MCF 10A (cell line): ENCODE measurements around the gene SCYL2. TPM values are rescaled to one million over a fixed set of nuclear protein-coding genes. Genes with fewer than 3 reads are reported as not detected.
"Not testable (repeated sequence)": the region's sequence is repeated elsewhere in the genome, so short reads cannot be mapped to it uniquely, and the experiment has no call there.

ENCODE experiments used
- BruUV-seq: library from RNA; stranded (reverse); fragments of 400-500 nt; replicated peaks from 2 replicates; lab custom pipeline; 2021; lab: Mats Ljungman, UMichigan
- CTCF ChIA-PET: fragments of 300-600 bp; sonication (Branson Sonifier 250); formaldehyde crosslinking; extraction: SDS; loops from one replicate; lab custom pipeline; 2021; ENCODE audit warnings: antibody characterized with exemption, inconsistent platforms; lab: Yijun Ruan, JAX
- POLR2A ChIA-PET: fragments of 300-600, 350-650 bp; sonication (Branson Sonifier 250); formaldehyde crosslinking; extraction: SDS; loops from one replicate; lab custom pipeline; 2020; ENCODE audit warnings: antibody characterized with exemption, inconsistent platforms; lab: Yijun Ruan, JAX
- DNase-seq: peaks from one replicate; pipeline ENCODE4 v3.0.0-alpha.2; 2018; ENCODE audit not compliant: unreplicated experiment
- H3K27ac Mint-ChIP-seq: one replicate; pipeline ENCODE4 v1.8.0; 2022; ENCODE audit warnings: mild to moderate bottlenecking, low read depth, mixed read lengths; ENCODE audit not compliant: unreplicated experiment
- H3K27me3 Mint-ChIP-seq: one replicate; pipeline ENCODE4 v1.8.0; 2022; ENCODE audit warnings: mixed read lengths; ENCODE audit not compliant: insufficient read depth, unreplicated experiment
- H3K36me3 Mint-ChIP-seq: one replicate; pipeline ENCODE4 v1.8.0; 2022; ENCODE audit warnings: mild to moderate bottlenecking, moderate library complexity, mixed read lengths; ENCODE audit not compliant: insufficient read depth, unreplicated experiment
- H3K4me1 Mint-ChIP-seq: one replicate; pipeline ENCODE4 v1.8.0; 2022; ENCODE audit warnings: mixed read lengths; ENCODE audit not compliant: insufficient read depth, unreplicated experiment
- H3K4me3 Mint-ChIP-seq: one replicate; pipeline ENCODE4 v1.8.0; 2022; ENCODE audit warnings: mild to moderate bottlenecking, moderate library complexity, mixed read lengths; ENCODE audit not compliant: unreplicated experiment
- H3K9me3 Mint-ChIP-seq: one replicate; pipeline ENCODE4 v1.8.0; 2022; ENCODE audit warnings: mixed read lengths; ENCODE audit not compliant: unreplicated experiment
- intact Hi-C: fragments of 100-400 bp; cut with micrococcal nuclease; formaldehyde crosslinking; loops from 2 replicates; pipeline ENCODE4 v1.14.1; 2022
- total RNA-seq: library from RNA; stranded (reverse); gene quantifications from 2 replicates; pipeline ENCODE4 v1.2.3, GENCODE V29; 2022
- TF ChIP-seq, protein P1 (sequence below): fragments of 200-600 bp; IDR thresholded peaks from one replicate; pipeline ENCODE4 v1.8.0; 2022; ENCODE audit warnings: antibody characterized with exemption, mild to moderate bottlenecking; ENCODE audit not compliant: unreplicated experiment

The SCYL2 gene
- total RNA-seq, 1 experiment from 2014 or later, result 52.8 TPM

DNA sequence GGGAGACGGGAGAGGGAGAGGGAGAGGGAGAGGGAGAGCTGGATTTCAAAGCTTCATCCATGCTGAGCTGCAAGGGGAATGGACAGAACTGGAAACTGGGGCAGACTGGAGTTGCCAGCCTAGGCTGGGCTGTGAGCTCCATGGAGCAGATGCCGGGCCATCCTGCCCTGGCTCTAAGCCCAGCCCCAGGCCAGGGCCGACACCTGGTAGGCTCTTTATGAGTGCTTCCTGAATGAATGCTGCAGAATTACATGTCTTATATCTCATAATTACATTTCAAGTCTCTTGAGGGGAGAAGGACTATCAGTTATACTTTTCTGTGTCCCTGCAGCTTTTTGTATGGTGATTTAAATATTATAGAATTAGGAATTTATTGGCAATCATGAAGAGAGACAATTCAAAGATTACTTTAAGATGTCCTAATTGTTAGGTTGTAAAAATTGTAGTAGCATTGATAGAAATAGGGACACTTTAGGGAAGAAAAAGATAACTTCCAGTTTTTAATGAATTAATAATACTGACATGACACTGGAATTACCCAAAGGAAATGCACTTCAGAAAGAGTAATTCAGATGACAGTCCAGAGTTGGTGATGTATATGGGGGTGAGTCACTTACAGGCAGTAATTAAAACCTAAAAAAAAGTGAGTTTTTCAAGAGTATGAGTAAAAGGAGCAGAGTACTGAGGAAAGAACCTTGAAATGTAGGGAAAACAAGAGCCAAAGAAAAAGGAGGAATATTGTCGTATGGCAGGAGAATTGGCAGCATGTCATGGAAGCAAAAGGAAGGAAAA lies 29.0 kb downstream of the SCYL2 start:
- no peaks in the 10 kb centered on the region for H3K27me3 Mint-ChIP-seq
- intact Hi-C loops, result no loop called here
- DNase-seq, result no peak
- H3K9me3 Mint-ChIP-seq, result peaks cover 6% of the 10 kb centered on the region
- peaks cover 9% of the 10 kb centered on the region for H3K4me1 Mint-ChIP-seq
- TF ChIP-seq, protein P1, sequence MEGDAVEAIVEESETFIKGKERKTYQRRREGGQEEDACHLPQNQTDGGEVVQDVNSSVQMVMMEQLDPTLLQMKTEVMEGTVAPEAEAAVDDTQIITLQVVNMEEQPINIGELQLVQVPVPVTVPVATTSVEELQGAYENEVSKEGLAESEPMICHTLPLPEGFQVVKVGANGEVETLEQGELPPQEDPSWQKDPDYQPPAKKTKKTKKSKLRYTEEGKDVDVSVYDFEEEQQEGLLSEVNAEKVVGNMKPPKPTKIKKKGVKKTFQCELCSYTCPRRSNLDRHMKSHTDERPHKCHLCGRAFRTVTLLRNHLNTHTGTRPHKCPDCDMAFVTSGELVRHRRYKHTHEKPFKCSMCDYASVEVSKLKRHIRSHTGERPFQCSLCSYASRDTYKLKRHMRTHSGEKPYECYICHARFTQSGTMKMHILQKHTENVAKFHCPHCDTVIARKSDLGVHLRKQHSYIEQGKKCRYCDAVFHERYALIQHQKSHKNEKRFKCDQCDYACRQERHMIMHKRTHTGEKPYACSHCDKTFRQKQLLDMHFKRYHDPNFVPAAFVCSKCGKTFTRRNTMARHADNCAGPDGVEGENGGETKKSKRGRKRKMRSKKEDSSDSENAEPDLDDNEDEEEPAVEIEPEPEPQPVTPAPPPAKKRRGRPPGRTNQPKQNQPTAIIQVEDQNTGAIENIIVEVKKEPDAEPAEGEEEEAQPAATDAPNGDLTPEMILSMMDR, result no peak
- no TSS peak for BruUV-seq
- H3K4me3 Mint-ChIP-seq, result no peak overlapping the region
- peak overlapping the region; percentile 8 for H3K27ac Mint-ChIP-seq
- ChIA-PET POLR2A (no interaction called here), CTCF (no interaction called here)
- H3K36me3 Mint-ChIP-seq, result peaks cover 29% of the 10 kb centered on the region

DNA sequence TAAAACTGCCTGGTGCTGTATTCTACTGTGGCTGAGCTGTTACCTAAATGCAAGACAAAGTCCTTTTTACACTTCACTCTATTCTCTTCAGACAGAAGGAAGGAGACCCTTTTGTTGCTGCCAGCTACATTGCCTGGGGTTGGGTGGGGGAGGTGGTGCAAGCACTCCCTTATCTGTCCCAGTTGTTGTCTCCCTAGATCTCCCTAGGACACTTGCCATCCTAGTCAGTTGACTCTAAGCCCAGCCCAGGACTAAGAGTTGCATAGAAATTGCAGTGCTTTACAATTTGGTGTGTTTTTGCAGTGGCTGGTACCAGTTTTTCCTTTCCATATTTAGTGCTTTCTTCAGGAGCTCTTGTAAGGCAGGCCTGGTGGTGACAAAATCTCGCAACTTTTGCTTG lies 35.1 kb downstream of the SCYL2 start:
- ChIA-PET CTCF (interaction anchor here (0.5 to 1.1 kb wide), 2 partner anchors 265 to 300 kb away, joined by 3 read pairs; no protein-coding TSS in a partner anchor), POLR2A (no interaction called here)
- H3K4me1 Mint-ChIP-seq, result no peaks in the 10 kb centered on the region
- DNase-seq, result no peak
- H3K27ac Mint-ChIP-seq, result no peak overlapping the region
- H3K27me3 Mint-ChIP-seq, result no peaks in the 10 kb centered on the region
- intact Hi-C loops, result no loop called here
- BruUV-seq, result no TSS peak
- H3K4me3 Mint-ChIP-seq, result no peak overlapping the region
- H3K36me3 Mint-ChIP-seq, result peaks cover 66% of the 10 kb centered on the region
- TF ChIP-seq, protein P1, result no peak
- H3K9me3 Mint-ChIP-seq, result peaks cover 34% of the 10 kb centered on the region

DNA sequence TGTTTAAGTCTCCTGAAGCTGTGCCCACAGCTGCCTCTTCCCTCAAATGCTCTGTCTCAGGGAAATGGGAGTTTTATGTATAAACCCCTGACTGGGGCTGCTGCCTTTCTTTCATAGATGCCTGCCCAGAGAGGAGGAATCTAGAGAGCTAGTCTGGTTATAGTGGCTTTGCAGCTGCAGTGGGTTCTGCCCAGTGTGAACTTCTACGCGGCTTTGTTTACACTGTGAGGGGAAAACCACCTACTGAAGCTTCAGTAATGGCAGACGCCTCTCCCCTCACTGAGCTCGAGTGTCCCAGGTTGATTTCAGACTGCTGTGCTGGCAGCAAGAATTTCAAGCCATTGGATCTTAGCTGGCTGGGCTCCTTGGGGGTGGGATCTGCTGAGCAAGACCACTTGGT lies 36.9 kb downstream of the SCYL2 start:
- H3K4me3 Mint-ChIP-seq, result no peak overlapping the region
- no peak for DNase-seq
- no TSS peak for BruUV-seq
- H3K4me1 Mint-ChIP-seq, result no peaks in the 10 kb centered on the region
- ChIA-PET CTCF (interaction anchor here (0.7 to 1.2 kb wide), 3 partner anchors 18 to 70 kb away, joined by 3 to 5 read pairs (median 4); no protein-coding TSS in a partner anchor), POLR2A (no interaction called here)
- peaks cover 34% of the 10 kb centered on the region for H3K9me3 Mint-ChIP-seq
- H3K36me3 Mint-ChIP-seq, result peaks cover 55% of the 10 kb centered on the region
- TF ChIP-seq, protein P1, result no peak
- H3K27ac Mint-ChIP-seq, result no peak overlapping the region
- intact Hi-C loops, result no loop called here
- H3K27me3 Mint-ChIP-seq, result no peaks in the 10 kb centered on the region

DNA sequence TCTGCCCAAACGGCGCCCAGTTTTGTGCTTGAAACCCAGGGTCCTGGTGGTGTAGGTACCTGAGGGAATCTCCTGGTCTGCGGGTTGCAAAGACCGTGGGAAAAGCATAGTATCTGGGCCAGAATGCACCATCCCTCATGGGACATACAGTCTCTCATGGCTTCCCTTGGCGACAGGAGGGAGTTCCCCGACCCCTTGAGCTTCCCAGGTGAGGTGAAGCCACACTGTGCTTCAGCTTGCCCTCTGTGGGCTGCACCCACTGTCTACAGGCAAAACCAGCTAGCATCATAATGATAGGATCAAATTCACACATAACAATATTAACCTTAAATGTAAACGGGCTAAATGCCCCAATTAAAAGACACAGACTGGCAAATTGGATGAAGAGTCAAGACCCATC lies 37.4 kb downstream of the SCYL2 start:
- H3K27ac Mint-ChIP-seq, intact Hi-C loops, BruUV-seq, H3K4me1 Mint-ChIP-seq, DNase-seq, H3K4me3 Mint-ChIP-seq, H3K27me3 Mint-ChIP-seq, POLR2A ChIA-PET: not testable (repeated sequence)
- peaks cover 34% of the 10 kb centered on the region for H3K9me3 Mint-ChIP-seq
- CTCF ChIA-PET, result interaction anchor here (1.1 to 1.2 kb wide), 2 partner anchors 20 to 71 kb away, joined by 4 to 5 read pairs; no protein-coding TSS in a partner anchor
- peaks cover 50% of the 10 kb centered on the region for H3K36me3 Mint-ChIP-seq

DNA sequence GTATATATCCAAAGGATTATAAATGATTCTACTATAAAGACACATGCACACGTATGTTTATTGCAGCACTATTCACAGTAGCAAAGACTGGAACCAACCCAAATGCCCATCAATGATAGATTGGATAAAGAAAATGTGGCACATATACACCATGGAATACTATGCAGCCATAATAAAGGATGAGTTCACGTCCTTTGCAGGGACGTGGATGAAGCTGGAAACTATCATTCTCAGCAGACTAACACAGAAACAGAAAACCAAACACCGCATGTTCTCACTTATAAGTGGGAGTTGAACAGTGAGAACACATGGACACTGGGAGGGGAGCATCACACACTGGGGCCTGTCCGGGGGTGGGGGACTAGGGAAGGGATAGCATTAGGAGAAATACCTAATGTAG lies 41.2 kb downstream of the SCYL2 start:
- H3K27ac Mint-ChIP-seq, result not testable (repeated sequence)

More for the DNA sequence above, 41.2 kb downstream of the SCYL2 start:
- intact Hi-C loops, DNase-seq, H3K4me3 Mint-ChIP-seq, BruUV-seq, POLR2A ChIA-PET, H3K4me1 Mint-ChIP-seq, H3K27me3 Mint-ChIP-seq: not testable (repeated sequence)
- CTCF ChIA-PET, result interaction anchor here (1.0 kb wide), 1 partner anchor 24 kb away, joined by 3 read pairs; no protein-coding TSS in a partner anchor
- Mint-ChIP-seq H3K9me3 (peaks cover 23% of the 10 kb centered on the region), H3K36me3 (peaks cover 42% of the 10 kb centered on the region)
